ENCODE data around the gene NR2F1.
"Not testable (repeated sequence)": the region's sequence is repeated elsewhere in the genome, so short reads cannot be mapped to it uniquely, and the experiment has no call there.

NR2F1 gene

GRCh38 chr5:93582677-93583438, at the start of gene NR2F1:
Gene NR2F1, plus strand, starts transcription at chr5:93583222. Its CDS starts 1,802 bp downstream, at chr5:93585024.
- Histone ChIP-seq H3K4me3 (ENCODE audit: low read depth, low read length) (peak within 1 kb of the TSS; percentile 52), H3K36me3 (ENCODE audit: control insufficient read depth, insufficient read depth, low read length) (no peaks in the 10 kb centered on the region), H3K27me3 (ENCODE audit: control insufficient read depth, insufficient read depth, low read length) (peaks cover 96% of the 10 kb centered on the region), H3K9me3 (ENCODE audit: control insufficient read depth, insufficient read depth, low read length) (no peaks in the 10 kb centered on the region), H3K27ac (ENCODE audit: low read depth, low read length) (no peak within 1 kb of the TSS), H3K9ac (ENCODE audit: low read depth, low read length) (no peak within 1 kb of the TSS), H3K4me1 (ENCODE audit: control insufficient read depth, insufficient read depth, low read length) (peaks cover 35% of the 10 kb centered on the region)

GRCh38 chr5:93545872-93546271, 37.1 kb upstream of the NR2F1 start:
- Histone ChIP-seq H3K36me3 (ENCODE audit: control insufficient read depth, insufficient read depth, low read length) (no peaks in the 10 kb centered on the region), H3K27me3 (ENCODE audit: control insufficient read depth, insufficient read depth, low read length) (no peaks in the 10 kb centered on the region), H3K4me3 (ENCODE audit: low read depth, low read length) (no peak overlapping the region), H3K4me1 (ENCODE audit: control insufficient read depth, insufficient read depth, low read length) (no peaks in the 10 kb centered on the region), H3K9ac (ENCODE audit: low read depth, low read length) (no peak overlapping the region), H3K27ac (ENCODE audit: low read depth, low read length) (no peak overlapping the region), H3K9me3 (ENCODE audit: control insufficient read depth, insufficient read depth, low read length) (no peaks in the 10 kb centered on the region)

- H3K4me1 ChIP-seq (ENCODE audit: control insufficient read depth, insufficient read depth, low read length); H3K9me3 ChIP-seq (ENCODE audit: control insufficient read depth, insufficient read depth, low read length); H3K27ac ChIP-seq (ENCODE audit: low read depth, low read length); H3K27me3 ChIP-seq (ENCODE audit: control insufficient read depth, insufficient read depth, low read length); H3K36me3 ChIP-seq (ENCODE audit: control insufficient read depth, insufficient read depth, low read length); H3K4me3 ChIP-seq (ENCODE audit: low read depth, low read length); H3K9ac ChIP-seq (ENCODE audit: low read depth, low read length): not testable (repeated sequence)
These were observed 33.4 kb upstream of the NR2F1 start for GRCh38 chr5:93549594-93549993.

- Histone ChIP-seq H3K27ac (ENCODE audit: low read depth, low read length) (no peak overlapping the region), H3K4me1 (ENCODE audit: control insufficient read depth, insufficient read depth, low read length) (no peaks in the 10 kb centered on the region), H3K9me3 (ENCODE audit: control insufficient read depth, insufficient read depth, low read length) (no peaks in the 10 kb centered on the region)
These were observed 25.9 kb upstream of the NR2F1 start for GRCh38 chr5:93557021-93557604.

GRCh38 chr5:93566091-93566490, 16.9 kb upstream of the NR2F1 start:
- Histone ChIP-seq H3K9me3 (ENCODE audit: control insufficient read depth, insufficient read depth, low read length) (no peaks in the 10 kb centered on the region), H3K4me3 (ENCODE audit: low read depth, low read length) (no peak overlapping the region), H3K27ac (ENCODE audit: low read depth, low read length) (no peak overlapping the region), H3K9ac (ENCODE audit: low read depth, low read length) (no peak overlapping the region), H3K4me1 (ENCODE audit: control insufficient read depth, insufficient read depth, low read length) (no peaks in the 10 kb centered on the region; the same call in none of the 2 replicates), H3K27me3 (ENCODE audit: control insufficient read depth, insufficient read depth, low read length) (peaks cover 45% of the 10 kb centered on the region), H3K36me3 (ENCODE audit: control insufficient read depth, insufficient read depth, low read length) (no peaks in the 10 kb centered on the region)

More at GRCh38 chr5:93557021-93557604, 25.9 kb upstream of the NR2F1 start:
- Histone ChIP-seq H3K4me3 (ENCODE audit: low read depth, low read length) (no peak overlapping the region), H3K36me3 (ENCODE audit: control insufficient read depth, insufficient read depth, low read length) (no peaks in the 10 kb centered on the region), H3K9ac (ENCODE audit: low read depth, low read length) (no peak overlapping the region), H3K27me3 (ENCODE audit: control insufficient read depth, insufficient read depth, low read length) (no peaks in the 10 kb centered on the region)

GRCh38 chr5:93567424-93567823, 15.6 kb upstream of the NR2F1 start:
- no peaks in the 10 kb centered on the region for H3K36me3 ChIP-seq (ENCODE audit: control insufficient read depth, insufficient read depth, low read length)
- no peak overlapping the region for H3K9ac ChIP-seq (ENCODE audit: low read depth, low read length)
- H3K4me1 ChIP-seq (ENCODE audit: control insufficient read depth, insufficient read depth, low read length), result peaks cover 11% of the 10 kb centered on the region
- H3K27ac ChIP-seq (ENCODE audit: low read depth, low read length), result no peak overlapping the region
- peaks cover 59% of the 10 kb centered on the region for H3K27me3 ChIP-seq (ENCODE audit: control insufficient read depth, insufficient read depth, low read length)
- H3K9me3 ChIP-seq (ENCODE audit: control insufficient read depth, insufficient read depth, low read length), result no peaks in the 10 kb centered on the region
- no peak overlapping the region for H3K4me3 ChIP-seq (ENCODE audit: low read depth, low read length)

GRCh38 chr5:93569300-93570160, 13.5 kb upstream of the NR2F1 start:
- no peak overlapping the region for H3K9ac ChIP-seq (ENCODE audit: low read depth, low read length)
- peaks cover 80% of the 10 kb centered on the region for H3K27me3 ChIP-seq (ENCODE audit: control insufficient read depth, insufficient read depth, low read length)
- H3K36me3 ChIP-seq (ENCODE audit: control insufficient read depth, insufficient read depth, low read length), result no peaks in the 10 kb centered on the region
- H3K4me1 ChIP-seq (ENCODE audit: control insufficient read depth, insufficient read depth, low read length), result peaks cover 20% of the 10 kb centered on the region
- H3K27ac ChIP-seq (ENCODE audit: low read depth, low read length), result no peak overlapping the region
- peak overlapping the region; percentile 61 for H3K4me3 ChIP-seq (ENCODE audit: low read depth, low read length)
- no peaks in the 10 kb centered on the region for H3K9me3 ChIP-seq (ENCODE audit: control insufficient read depth, insufficient read depth, low read length)

GRCh38 chr5:93570294-93571113, 12.5 kb upstream of the NR2F1 start:
- Histone ChIP-seq H3K9ac (ENCODE audit: low read depth, low read length) (no peak overlapping the region; the same call in 1 of the 2 replicates), H3K4me3 (ENCODE audit: low read depth, low read length) (peak overlapping the region; percentile 61), H3K27ac (ENCODE audit: low read depth, low read length) (no peak overlapping the region), H3K36me3 (ENCODE audit: control insufficient read depth, insufficient read depth, low read length) (no peaks in the 10 kb centered on the region), H3K4me1 (ENCODE audit: control insufficient read depth, insufficient read depth, low read length) (peaks cover 20% of the 10 kb centered on the region), H3K27me3 (ENCODE audit: control insufficient read depth, insufficient read depth, low read length) (peaks cover 89% of the 10 kb centered on the region), H3K9me3 (ENCODE audit: control insufficient read depth, insufficient read depth, low read length) (no peaks in the 10 kb centered on the region)

GRCh38 chr5:93571114-93571949, 11.7 kb upstream of the NR2F1 start:
- H3K36me3 ChIP-seq (ENCODE audit: control insufficient read depth, insufficient read depth, low read length), result no peaks in the 10 kb centered on the region
- peaks cover 95% of the 10 kb centered on the region for H3K27me3 ChIP-seq (ENCODE audit: control insufficient read depth, insufficient read depth, low read length)
- H3K9ac ChIP-seq (ENCODE audit: low read depth, low read length), result no peak overlapping the region
- peak overlapping the region; percentile 61 for H3K4me3 ChIP-seq (ENCODE audit: low read depth, low read length)
- no peak overlapping the region for H3K27ac ChIP-seq (ENCODE audit: low read depth, low read length)
- H3K4me1 ChIP-seq (ENCODE audit: control insufficient read depth, insufficient read depth, low read length), result peaks cover 20% of the 10 kb centered on the region
- no peaks in the 10 kb centered on the region for H3K9me3 ChIP-seq (ENCODE audit: control insufficient read depth, insufficient read depth, low read length)
